HG02763 (cell line): Measurements from ENCODE around the gene MXRA8.
A peak's percentile ranks its signal among the peaks of the same experiment; 100 is the strongest.
"Not testable (repeated sequence)": the region's sequence is repeated elsewhere in the genome, so short reads cannot be mapped to it uniquely, and the experiment has no call there.

Source experiments
- ATAC-seq: cut with Tn5 transposase; IDR thresholded peaks from one replicate; pipeline ENCODE4 v1.9.1; 2021; ENCODE audit warnings: mild to moderate bottlenecking, moderate library complexity; ENCODE audit not compliant: unreplicated experiment

The MXRA8 gene

GRCh38 chr1:1358433-1359271 lies at the start of gene MXRA8:
MXRA8 (minus strand) TSS chr1:1358555; CDS start chr1:1358504, 51 bp downstream.
- ATAC-seq: no peak

GRCh38 chr1:1407636-1408318 lies 49.4 kb upstream of the MXRA8 start:
- no peak for ATAC-seq

GRCh38 chr1:1406821-1407635 lies 48.7 kb upstream of the MXRA8 start, which contains the start of gene MRPL20:
MRPL20 (minus strand) TSS chr1:1407293; CDS start chr1:1407217, 76 bp downstream.
- ATAC-seq: peak; percentile 92

- no peak for ATAC-seq
Observed at GRCh38 chr1:1406101-1406820, 47.9 kb upstream of the MXRA8 start.

- ATAC-seq: no peak
Observed at GRCh38 chr1:1403653-1404052, 45.3 kb upstream of the MXRA8 start.

- ATAC-seq: not testable (repeated sequence)
Observed at GRCh38 chr1:1402901-1403392, 44.6 kb upstream of the MXRA8 start.

GRCh38 chr1:1402072-1402900 lies 43.9 kb upstream of the MXRA8 start:
- no peak for ATAC-seq

GRCh38 chr1:1401457-1402010 lies 43.2 kb upstream of the MXRA8 start:
- no peak for ATAC-seq

- no peak for ATAC-seq
Observed at GRCh38 chr1:1400576-1401456, 42.5 kb upstream of the MXRA8 start.

- ATAC-seq: no peak
Observed at GRCh38 chr1:1399872-1400575, 41.7 kb upstream of the MXRA8 start.

- peak; percentile 90 for ATAC-seq
Observed at GRCh38 chr1:1399187-1399871, 41.0 kb upstream of the MXRA8 start, which contains the start of gene CCNL2. CCNL2 (minus strand) TSS chr1:1399335; CDS start chr1:1399306, 29 bp downstream.

GRCh38 chr1:1398677-1399186 lies 40.4 kb upstream of the MXRA8 start:
- ATAC-seq: peak; percentile 10

GRCh38 chr1:1397839-1398523 lies 39.6 kb upstream of the MXRA8 start:
- no peak for ATAC-seq

GRCh38 chr1:1395166-1395565 lies 36.8 kb upstream of the MXRA8 start:
- ATAC-seq: no peak

- no peak for ATAC-seq
Observed at GRCh38 chr1:1394116-1394515, 35.8 kb upstream of the MXRA8 start.

GRCh38 chr1:1393428-1393827 lies 35.1 kb upstream of the MXRA8 start:
- ATAC-seq: no peak
